ENCODE results near the gene EMC8. TPM values are rescaled to one million over a fixed set of nuclear protein-coding genes. Genes with fewer than 3 reads are reported as not detected.

Gene EMC8
- total and polyA plus RNA-seq, 4 donors = 12.0 to 12.4 (median 12.2) TPM

DNA sequence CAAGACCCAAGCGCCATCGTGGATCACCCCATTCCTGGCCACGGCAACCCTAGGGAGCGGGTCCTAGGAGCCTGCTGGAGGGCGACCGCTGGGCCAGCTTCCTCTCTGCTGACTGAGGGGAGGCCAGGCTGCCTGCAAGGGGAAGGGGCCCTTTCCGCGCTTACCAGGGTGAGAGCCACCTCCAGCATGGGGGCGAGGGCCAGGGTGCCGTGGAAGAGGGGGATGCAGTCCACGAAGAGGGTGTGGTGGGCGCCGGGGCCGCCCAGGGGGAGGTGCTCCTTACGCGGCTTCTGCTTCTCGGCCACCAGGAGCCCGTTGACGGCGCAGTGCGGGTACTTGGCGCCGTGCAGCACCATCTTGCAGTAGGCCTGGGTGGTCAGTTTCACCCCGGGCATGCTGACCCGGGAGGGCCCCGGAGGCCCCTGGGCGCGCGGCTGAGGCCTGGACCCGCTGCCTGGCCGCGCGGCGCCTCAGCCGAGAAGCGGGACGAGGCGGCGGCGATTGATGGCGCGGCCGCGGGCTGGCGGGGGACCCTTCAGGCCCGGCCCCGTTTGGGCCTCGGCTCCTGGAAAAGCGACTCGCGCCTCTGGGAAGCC lies 345 bp downstream of the EMC8 start:
- peaks cover 4 to 33% (median 23%) of the 10 kb centered on the region in 4 donors for H3K4me1 ChIP-seq (ENCODE audit: control insufficient read depth in 4 of 4, insufficient read depth in 4 of 4, low read length in 3 of 4)
- H3K36me3 ChIP-seq (ENCODE audit: control insufficient read depth in 4 of 4, insufficient read depth in 3 of 4, low read depth in 1 of 4, low read length in 3 of 4) = peaks cover 0 to 38% (median 21%) of the 10 kb centered on the region in 4 donors
- DNase-seq (ENCODE audit: low spot score) = peak; percentile 52
- H3K27ac ChIP-seq (ENCODE audit: low read depth in 1 of 2, low read length in 2 of 2) = peak overlapping the region in 1 of 2 donors; percentile 88
- no peaks in the 10 kb centered on the region for H3K27me3 ChIP-seq (ENCODE audit: control insufficient read depth in 4 of 4, insufficient read depth in 4 of 4, low read length in 3 of 4)
- no peaks in the 10 kb centered on the region for H3K9me3 ChIP-seq (ENCODE audit: control insufficient read depth in 4 of 4, low read length in 3 of 4)
- under 1% methylated on average over 51 of the region's 51 CpGs for WGBS
- H3K4me3 ChIP-seq (ENCODE audit: low read depth in 1 of 3, low read length in 3 of 3) = peak overlapping the region; percentile 86 to 97 (median 96)
- peak overlapping the region; percentile 52 to 95 for H3K9ac ChIP-seq (ENCODE audit: low read depth in 1 of 2, low read length in 2 of 2)
- TF ChIP-seq, protein P1, sequence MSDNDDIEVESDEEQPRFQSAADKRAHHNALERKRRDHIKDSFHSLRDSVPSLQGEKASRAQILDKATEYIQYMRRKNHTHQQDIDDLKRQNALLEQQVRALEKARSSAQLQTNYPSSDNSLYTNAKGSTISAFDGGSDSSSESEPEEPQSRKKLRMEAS (IDR thresholded peaks at IDR 0.05) = no peak
- TF ChIP-seq NR2F2 (IDR thresholded peaks at IDR 0.05) = no peak
- TF ChIP-seq RXRA (IDR thresholded peaks at IDR 0.05) = no peak
- no peak for TF ChIP-seq JUND (IDR thresholded peaks at IDR 0.05)
- TF ChIP-seq, protein P2, sequence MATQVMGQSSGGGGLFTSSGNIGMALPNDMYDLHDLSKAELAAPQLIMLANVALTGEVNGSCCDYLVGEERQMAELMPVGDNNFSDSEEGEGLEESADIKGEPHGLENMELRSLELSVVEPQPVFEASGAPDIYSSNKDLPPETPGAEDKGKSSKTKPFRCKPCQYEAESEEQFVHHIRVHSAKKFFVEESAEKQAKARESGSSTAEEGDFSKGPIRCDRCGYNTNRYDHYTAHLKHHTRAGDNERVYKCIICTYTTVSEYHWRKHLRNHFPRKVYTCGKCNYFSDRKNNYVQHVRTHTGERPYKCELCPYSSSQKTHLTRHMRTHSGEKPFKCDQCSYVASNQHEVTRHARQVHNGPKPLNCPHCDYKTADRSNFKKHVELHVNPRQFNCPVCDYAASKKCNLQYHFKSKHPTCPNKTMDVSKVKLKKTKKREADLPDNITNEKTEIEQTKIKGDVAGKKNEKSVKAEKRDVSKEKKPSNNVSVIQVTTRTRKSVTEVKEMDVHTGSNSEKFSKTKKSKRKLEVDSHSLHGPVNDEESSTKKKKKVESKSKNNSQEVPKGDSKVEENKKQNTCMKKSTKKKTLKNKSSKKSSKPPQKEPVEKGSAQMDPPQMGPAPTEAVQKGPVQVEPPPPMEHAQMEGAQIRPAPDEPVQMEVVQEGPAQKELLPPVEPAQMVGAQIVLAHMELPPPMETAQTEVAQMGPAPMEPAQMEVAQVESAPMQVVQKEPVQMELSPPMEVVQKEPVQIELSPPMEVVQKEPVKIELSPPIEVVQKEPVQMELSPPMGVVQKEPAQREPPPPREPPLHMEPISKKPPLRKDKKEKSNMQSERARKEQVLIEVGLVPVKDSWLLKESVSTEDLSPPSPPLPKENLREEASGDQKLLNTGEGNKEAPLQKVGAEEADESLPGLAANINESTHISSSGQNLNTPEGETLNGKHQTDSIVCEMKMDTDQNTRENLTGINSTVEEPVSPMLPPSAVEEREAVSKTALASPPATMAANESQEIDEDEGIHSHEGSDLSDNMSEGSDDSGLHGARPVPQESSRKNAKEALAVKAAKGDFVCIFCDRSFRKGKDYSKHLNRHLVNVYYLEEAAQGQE (IDR thresholded peaks at IDR 0.05) = no peak
- TF ChIP-seq GABPA (IDR thresholded peaks at IDR 0.05 in 1 of 2, conservative IDR thresholded peaks at IDR 0.05 in 1 of 2) = no peak
- TF ChIP-seq RAD21 (IDR thresholded peaks at IDR 0.05) = no peak
- TF ChIP-seq FOXA2 (IDR thresholded peaks at IDR 0.05) = no peak

DNA sequence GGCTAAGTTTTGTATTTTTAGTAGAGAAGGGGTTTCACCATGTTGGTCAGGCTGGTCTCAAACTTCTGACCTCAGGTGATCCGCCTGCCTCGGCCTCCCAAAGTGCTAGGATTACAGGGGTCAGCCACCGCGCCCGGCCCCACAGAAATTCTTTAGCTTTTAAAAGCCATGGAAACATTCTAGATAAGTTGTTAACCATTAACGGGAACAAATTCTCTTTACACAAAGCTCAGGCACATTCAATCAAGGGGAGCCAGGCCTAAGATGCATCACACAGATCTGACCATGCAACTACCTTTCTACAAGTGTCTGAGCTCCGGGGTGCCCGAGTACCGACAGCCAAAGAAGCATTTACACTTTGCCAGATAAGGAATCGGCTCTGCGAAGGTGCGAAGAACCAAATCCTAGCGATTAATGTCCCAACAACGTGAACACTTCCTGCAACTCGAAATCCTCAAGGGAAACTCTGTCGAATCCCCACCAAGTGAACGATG lies 1.0 kb downstream of the EMC8 start:
- no peak overlapping the region for H3K27ac ChIP-seq (ENCODE audit: low read depth in 1 of 2, low read length in 2 of 2)
- H3K4me1 ChIP-seq (ENCODE audit: control insufficient read depth in 4 of 4, insufficient read depth in 4 of 4, low read length in 3 of 4) = peaks cover 4 to 33% (median 23%) of the 10 kb centered on the region in 4 donors
- H3K9ac ChIP-seq (ENCODE audit: low read depth in 1 of 2, low read length in 2 of 2) = peak overlapping the region; percentile 52 to 95
- H3K36me3 ChIP-seq (ENCODE audit: control insufficient read depth in 4 of 4, insufficient read depth in 3 of 4, low read depth in 1 of 4, low read length in 3 of 4) = peaks cover 0 to 31% (median 15%) of the 10 kb centered on the region in 4 donors
- no peak for DNase-seq (ENCODE audit: low spot score)
- H3K9me3 ChIP-seq (ENCODE audit: control insufficient read depth in 4 of 4, low read length in 3 of 4) = no peaks in the 10 kb centered on the region
- peak overlapping the region; percentile 86 to 97 (median 96) for H3K4me3 ChIP-seq (ENCODE audit: low read depth in 1 of 3, low read length in 3 of 3)
- WGBS = 11% methylated on average over 17 of the region's 17 CpGs
- TF ChIP-seq RAD21 (IDR thresholded peaks at IDR 0.05) = no peak
- TF ChIP-seq JUND (IDR thresholded peaks at IDR 0.05) = no peak
- no peak for TF ChIP-seq YY1 (IDR thresholded peaks at IDR 0.05)
- TF ChIP-seq, protein P3, sequence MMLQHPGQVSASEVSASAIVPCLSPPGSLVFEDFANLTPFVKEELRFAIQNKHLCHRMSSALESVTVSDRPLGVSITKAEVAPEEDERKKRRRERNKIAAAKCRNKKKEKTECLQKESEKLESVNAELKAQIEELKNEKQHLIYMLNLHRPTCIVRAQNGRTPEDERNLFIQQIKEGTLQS (IDR thresholded peaks at IDR 0.05) = no peak
- no peak for TF ChIP-seq HNF4G (IDR thresholded peaks at IDR 0.05)
- TF ChIP-seq, protein P4, sequence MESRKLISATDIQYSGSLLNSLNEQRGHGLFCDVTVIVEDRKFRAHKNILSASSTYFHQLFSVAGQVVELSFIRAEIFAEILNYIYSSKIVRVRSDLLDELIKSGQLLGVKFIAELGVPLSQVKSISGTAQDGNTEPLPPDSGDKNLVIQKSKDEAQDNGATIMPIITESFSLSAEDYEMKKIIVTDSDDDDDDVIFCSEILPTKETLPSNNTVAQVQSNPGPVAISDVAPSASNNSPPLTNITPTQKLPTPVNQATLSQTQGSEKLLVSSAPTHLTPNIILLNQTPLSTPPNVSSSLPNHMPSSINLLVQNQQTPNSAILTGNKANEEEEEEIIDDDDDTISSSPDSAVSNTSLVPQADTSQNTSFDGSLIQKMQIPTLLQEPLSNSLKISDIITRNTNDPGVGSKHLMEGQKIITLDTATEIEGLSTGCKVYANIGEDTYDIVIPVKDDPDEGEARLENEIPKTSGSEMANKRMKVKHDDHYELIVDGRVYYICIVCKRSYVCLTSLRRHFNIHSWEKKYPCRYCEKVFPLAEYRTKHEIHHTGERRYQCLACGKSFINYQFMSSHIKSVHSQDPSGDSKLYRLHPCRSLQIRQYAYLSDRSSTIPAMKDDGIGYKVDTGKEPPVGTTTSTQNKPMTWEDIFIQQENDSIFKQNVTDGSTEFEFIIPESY (IDR thresholded peaks at IDR 0.05) = no peak
- TF ChIP-seq, protein P5, sequence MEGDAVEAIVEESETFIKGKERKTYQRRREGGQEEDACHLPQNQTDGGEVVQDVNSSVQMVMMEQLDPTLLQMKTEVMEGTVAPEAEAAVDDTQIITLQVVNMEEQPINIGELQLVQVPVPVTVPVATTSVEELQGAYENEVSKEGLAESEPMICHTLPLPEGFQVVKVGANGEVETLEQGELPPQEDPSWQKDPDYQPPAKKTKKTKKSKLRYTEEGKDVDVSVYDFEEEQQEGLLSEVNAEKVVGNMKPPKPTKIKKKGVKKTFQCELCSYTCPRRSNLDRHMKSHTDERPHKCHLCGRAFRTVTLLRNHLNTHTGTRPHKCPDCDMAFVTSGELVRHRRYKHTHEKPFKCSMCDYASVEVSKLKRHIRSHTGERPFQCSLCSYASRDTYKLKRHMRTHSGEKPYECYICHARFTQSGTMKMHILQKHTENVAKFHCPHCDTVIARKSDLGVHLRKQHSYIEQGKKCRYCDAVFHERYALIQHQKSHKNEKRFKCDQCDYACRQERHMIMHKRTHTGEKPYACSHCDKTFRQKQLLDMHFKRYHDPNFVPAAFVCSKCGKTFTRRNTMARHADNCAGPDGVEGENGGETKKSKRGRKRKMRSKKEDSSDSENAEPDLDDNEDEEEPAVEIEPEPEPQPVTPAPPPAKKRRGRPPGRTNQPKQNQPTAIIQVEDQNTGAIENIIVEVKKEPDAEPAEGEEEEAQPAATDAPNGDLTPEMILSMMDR (IDR thresholded peaks at IDR 0.05; ENCODE audit: low read depth, low read length, missing input control) = no peak
- TF ChIP-seq NR2F2 (IDR thresholded peaks at IDR 0.05) = no peak
- TF ChIP-seq HNF4A (conservative IDR thresholded peaks at IDR 0.05) = no peak
- TF ChIP-seq, protein P1 (IDR thresholded peaks at IDR 0.05) = no peak
- TF ChIP-seq TAF1 (conservative IDR thresholded peaks at IDR 0.05) = no peak
- TF ChIP-seq EGR1 (IDR thresholded peaks at IDR 0.05; ENCODE audit: low read depth in 2 of 2) = no peak
- no peak for TF ChIP-seq GABPA (IDR thresholded peaks at IDR 0.05 in 1 of 2, conservative IDR thresholded peaks at IDR 0.05 in 1 of 2)
- TF ChIP-seq FOXA1 (IDR thresholded peaks at IDR 0.05) = no peak
- no peaks in the 10 kb centered on the region for H3K27me3 ChIP-seq (ENCODE audit: control insufficient read depth in 4 of 4, insufficient read depth in 4 of 4, low read length in 3 of 4)

All from liver (tissue), 9 donors.